ENCODE data around the gene LAMA3. TPM values are rescaled to one million over a fixed set of nuclear protein-coding genes. Genes with fewer than 3 reads are reported as not detected.

The LAMA3 gene
- total and polyA plus RNA-seq, 8 donors, result 4.3 to 182 (median 26.6) TPM

- 88 to 98% (median 92%) methylated on average over 2 of the region's 2 CpGs for WGBS, 5 donors
- Histone ChIP-seq H3K36me3 (no peaks in the 10 kb centered on the region), H3K27me3 (no peaks in the 10 kb centered on the region), H3K27ac (no peak overlapping the region), H3K4me3 (no peak overlapping the region), H3K9me3 (no peaks in the 10 kb centered on the region), H3K4me1 (peaks cover 0 to 12% (median 5%) of the 10 kb centered on the region in 4 donors)
- intact Hi-C loops (cut with DNase I; ENCODE audit: low total_unique reads), result no loop called here
- TF ChIP-seq, protein P1, sequence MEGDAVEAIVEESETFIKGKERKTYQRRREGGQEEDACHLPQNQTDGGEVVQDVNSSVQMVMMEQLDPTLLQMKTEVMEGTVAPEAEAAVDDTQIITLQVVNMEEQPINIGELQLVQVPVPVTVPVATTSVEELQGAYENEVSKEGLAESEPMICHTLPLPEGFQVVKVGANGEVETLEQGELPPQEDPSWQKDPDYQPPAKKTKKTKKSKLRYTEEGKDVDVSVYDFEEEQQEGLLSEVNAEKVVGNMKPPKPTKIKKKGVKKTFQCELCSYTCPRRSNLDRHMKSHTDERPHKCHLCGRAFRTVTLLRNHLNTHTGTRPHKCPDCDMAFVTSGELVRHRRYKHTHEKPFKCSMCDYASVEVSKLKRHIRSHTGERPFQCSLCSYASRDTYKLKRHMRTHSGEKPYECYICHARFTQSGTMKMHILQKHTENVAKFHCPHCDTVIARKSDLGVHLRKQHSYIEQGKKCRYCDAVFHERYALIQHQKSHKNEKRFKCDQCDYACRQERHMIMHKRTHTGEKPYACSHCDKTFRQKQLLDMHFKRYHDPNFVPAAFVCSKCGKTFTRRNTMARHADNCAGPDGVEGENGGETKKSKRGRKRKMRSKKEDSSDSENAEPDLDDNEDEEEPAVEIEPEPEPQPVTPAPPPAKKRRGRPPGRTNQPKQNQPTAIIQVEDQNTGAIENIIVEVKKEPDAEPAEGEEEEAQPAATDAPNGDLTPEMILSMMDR (IDR thresholded peaks at IDR 0.05), result no peak
- TF ChIP-seq POLR2AphosphoS5 (IDR thresholded peaks at IDR 0.05), result no peak
- TF ChIP-seq POLR2A (IDR thresholded peaks at IDR 0.05), result no peak
- no peak for TF ChIP-seq EP300 (IDR thresholded peaks at IDR 0.05)
- DNase-seq, result no peak
Observed at GRCh38 chr18:23745366-23745765, 56.1 kb downstream of the LAMA3 start.

GRCh38 chr18:23746851-23747250, 57.6 kb downstream of the LAMA3 start:
- Histone ChIP-seq H3K36me3 (peaks cover 0 to 6% (median 0%) of the 10 kb centered on the region in 4 donors), H3K27me3 (no peaks in the 10 kb centered on the region), H3K4me3 (no peak overlapping the region), H3K27ac (no peak overlapping the region), H3K9me3 (no peaks in the 10 kb centered on the region), H3K4me1 (peaks cover 0 to 9% (median 3%) of the 10 kb centered on the region in 4 donors)
- intact Hi-C loops (cut with DNase I; ENCODE audit: low total_unique reads), result no loop called here
- WGBS, 5 donors, result 75 to 83% (median 82%) methylated on average over 4 of the region's 4 CpGs
- no peak for DNase-seq
- TF ChIP-seq POLR2AphosphoS5 (IDR thresholded peaks at IDR 0.05) (no peak), EP300 (IDR thresholded peaks at IDR 0.05) (no peak), POLR2A (IDR thresholded peaks at IDR 0.05) (no peak)
- TF ChIP-seq, protein P1 (IDR thresholded peaks at IDR 0.05), result no peak

GRCh38 chr18:23752363-23752762, 63.1 kb downstream of the LAMA3 start:
- no peak overlapping the region for H3K27ac ChIP-seq
- peaks cover 0 to 12% (median 8%) of the 10 kb centered on the region in 4 donors for H3K36me3 ChIP-seq
- TF ChIP-seq, protein P1 (IDR thresholded peaks at IDR 0.05), result no peak
- TF ChIP-seq EP300 (IDR thresholded peaks at IDR 0.05), result no peak
- no peak for TF ChIP-seq POLR2AphosphoS5 (IDR thresholded peaks at IDR 0.05)
- no peak for TF ChIP-seq POLR2A (IDR thresholded peaks at IDR 0.05)
- H3K4me1 ChIP-seq, result peaks cover 0 to 6% (median 0%) of the 10 kb centered on the region in 4 donors
- no peak overlapping the region for H3K4me3 ChIP-seq
- 80 to 89% (median 82%) methylated on average over 2 of the region's 2 CpGs for WGBS, 5 donors
- H3K27me3 ChIP-seq, result no peaks in the 10 kb centered on the region
- no peak for DNase-seq
- no peaks in the 10 kb centered on the region for H3K9me3 ChIP-seq
- intact Hi-C loops (cut with DNase I; ENCODE audit: low total_unique reads), result no loop called here

GRCh38 chr18:23752796-23753195, 63.5 kb downstream of the LAMA3 start:
- no peaks in the 10 kb centered on the region for H3K9me3 ChIP-seq
- 64 to 86% (median 74%) methylated on average over 1 of the region's 1 CpG for WGBS, 5 donors
- no peak overlapping the region for H3K4me3 ChIP-seq
- TF ChIP-seq EP300 (IDR thresholded peaks at IDR 0.05), result no peak
- TF ChIP-seq POLR2AphosphoS5 (IDR thresholded peaks at IDR 0.05), result no peak
- no peak for TF ChIP-seq POLR2A (IDR thresholded peaks at IDR 0.05)
- TF ChIP-seq, protein P1 (IDR thresholded peaks at IDR 0.05), result no peak
- peaks cover 0 to 12% (median 8%) of the 10 kb centered on the region in 4 donors for H3K36me3 ChIP-seq
- peak in 1 of 2 donors; percentile 55 for DNase-seq
- no peaks in the 10 kb centered on the region for H3K27me3 ChIP-seq
- intact Hi-C loops (cut with DNase I; ENCODE audit: low total_unique reads), result no loop called here
- H3K4me1 ChIP-seq, result peaks cover 0 to 6% (median 0%) of the 10 kb centered on the region in 4 donors
- no peak overlapping the region for H3K27ac ChIP-seq
